HK-2 (cell line): ENCODE results near the gene NEURL4.
"Not testable (repeated sequence)": the region's sequence is repeated elsewhere in the genome, so short reads cannot be mapped to it uniquely, and the experiment has no call there.

Experiments
- DNase-seq: peaks from one replicate; pipeline ENCODE4 v3.0.0-alpha.2; 2018; ENCODE audit not compliant: unreplicated experiment

Gene NEURL4

GRCh38 chr17:7347630-7348477 lies 18.7 kb upstream of the NEURL4 start:
- no peak for DNase-seq

DNA sequence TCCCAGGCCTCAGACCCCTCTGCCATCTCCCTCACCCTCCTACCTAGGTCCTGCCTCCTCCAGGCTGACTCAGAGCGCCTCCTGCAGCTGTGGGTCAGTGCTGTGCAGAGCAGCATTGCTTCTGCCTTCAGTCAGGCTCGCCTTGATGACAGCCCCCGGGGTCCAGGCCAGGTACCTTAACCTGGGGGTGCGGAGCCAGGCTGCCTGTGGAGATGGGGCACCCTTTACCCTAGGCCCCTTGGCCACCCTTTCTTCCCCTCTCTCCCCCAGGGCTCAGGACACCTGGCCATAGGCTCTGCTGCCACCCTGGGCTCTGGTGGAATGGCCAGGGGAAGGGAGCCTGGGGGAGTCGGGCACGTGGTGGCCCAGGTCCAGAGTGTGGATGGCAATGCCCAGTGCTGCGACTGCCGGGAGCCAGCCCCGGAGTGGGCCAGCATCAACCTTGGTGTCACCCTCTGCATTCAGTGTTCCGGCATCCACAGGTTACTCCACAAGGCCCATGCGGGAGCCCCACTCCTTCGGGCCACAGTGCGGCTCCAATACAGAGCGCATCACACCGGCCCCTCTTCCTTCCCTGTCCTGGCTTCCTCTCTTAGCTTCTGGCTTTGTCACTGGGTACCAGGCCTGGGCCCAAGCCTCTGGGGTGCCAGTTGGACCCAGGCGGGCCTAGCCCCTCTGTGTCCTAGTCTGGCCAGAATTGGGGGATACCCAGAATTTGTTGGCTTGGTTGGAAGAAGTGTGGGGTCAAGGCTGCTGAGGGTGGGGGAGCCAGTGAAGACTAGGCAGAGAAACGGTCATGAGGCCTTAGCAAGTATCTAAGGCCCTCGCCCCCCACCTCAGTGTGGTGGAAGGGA lies 17.9 kb upstream of the NEURL4 start:
- no peak for DNase-seq

GRCh38 chr17:7343250-7343649 lies 14.1 kb upstream of the NEURL4 start:
- DNase-seq: no peak

DNA sequence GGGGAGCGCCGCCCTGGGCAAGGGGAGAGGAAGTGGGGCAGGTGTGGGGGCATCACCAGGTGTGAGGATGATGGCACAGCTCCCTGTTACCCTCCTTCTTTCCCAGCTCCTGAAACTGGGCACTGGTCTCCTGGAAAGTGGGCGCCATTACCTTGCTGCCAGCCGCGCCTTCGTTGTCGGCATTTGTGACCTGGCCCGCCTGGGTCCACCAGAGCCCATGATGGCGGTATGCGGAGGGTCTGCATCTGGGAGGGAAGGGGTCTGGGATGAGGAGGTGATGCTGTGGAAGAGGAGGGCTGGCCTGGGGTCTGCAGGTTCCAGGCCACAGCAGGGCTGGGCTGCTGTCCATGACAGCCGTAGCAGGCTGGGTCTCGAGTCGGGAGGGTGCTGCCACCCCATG lies 12.7 kb upstream of the NEURL4 start:
- no peak for DNase-seq

DNA sequence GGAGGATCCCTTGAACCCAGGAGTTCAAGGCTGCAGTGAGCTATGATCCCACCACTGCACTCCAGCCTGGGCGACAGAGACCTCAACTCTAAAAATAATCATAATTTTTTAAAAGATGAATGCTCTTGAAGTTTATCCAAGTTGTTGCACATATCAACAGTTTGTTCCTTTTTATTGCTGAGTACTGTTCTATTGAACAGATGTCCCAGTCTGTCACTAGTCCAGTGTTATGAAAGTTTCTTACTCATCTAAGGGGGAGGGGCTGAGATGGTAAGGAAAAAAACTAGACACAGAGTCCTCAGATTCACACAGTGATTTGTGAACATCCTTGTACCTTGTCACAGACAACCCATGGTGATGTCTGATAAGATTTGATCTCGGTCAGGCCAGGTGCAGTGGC lies 11.0 kb upstream of the NEURL4 start:
- no peak for DNase-seq

DNA sequence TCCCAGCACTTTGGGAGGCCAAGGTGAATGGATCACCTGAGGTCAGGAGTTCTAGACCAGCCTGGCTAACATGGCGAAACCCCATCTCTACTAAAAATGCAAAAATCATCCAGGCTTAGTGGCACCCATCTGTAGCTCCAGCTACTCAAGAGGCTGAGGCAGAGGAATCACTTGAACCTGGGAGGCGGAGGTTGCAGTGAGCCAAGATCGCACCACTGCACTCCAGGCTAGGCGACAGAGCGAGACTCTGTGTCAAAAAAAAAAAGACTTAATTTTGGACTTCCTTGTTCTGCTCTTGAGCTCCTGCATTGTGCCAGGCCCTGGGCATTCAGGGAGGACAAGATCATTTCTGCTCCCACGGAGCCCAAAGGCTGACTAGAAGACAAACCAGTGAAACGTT lies 8.5 kb upstream of the NEURL4 start:
- not testable (repeated sequence) for DNase-seq

DNA sequence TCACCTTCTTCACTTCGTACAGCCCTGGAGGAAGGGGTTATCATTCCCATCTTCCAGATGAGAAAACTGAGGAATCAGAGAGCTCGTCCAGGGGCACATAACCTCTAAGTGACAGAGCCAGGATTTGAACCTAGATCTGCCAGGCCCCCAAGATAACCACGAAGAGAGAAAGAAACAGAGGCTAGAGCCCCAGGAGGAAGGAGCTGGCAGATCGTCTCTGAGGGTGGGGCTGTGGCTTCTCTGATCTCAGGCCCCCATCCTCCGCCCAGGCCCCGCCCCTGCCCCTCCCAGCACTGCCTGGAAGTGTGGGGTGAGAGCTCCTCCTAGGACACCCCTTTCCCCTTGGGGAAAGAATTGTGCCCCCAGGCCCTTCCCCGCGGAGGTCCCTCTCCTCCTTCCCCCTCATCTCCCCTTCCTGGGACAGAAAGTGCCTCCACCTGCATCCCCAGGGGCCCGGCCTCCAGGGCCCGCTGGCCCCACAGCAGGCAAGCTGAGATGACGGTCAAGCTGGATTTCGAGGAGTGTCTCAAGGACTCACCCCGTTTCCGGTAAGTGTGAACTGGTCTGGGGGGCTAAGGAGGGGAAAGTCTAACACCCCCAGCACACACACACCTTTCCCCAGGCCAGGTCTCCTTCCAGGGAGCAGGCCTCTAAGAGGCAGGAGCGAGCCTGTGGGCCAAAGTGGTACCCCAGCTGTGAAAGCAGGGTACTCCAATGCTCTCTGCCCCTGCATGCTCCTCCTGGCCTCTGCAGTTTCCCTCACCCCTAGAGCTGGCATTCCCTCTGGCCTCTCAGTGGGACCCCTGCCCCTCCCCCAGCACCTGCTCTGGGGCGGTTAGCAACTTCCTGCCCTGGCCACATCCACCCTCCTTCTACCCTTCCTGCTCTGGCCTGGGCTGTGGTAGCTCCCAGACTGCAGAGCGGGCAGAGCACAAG lies 7.4 kb upstream of the NEURL4 start, which contains the start of gene ACAP1:
ACAP1 (plus strand) TSS at position 290 of the 936 bp plus-strand sequence; CDS start at position 496, 206 bp downstream.
- DNase-seq: no peak

GRCh38 chr17:7335765-7336164 lies 6.6 kb upstream of the NEURL4 start:
- not testable (repeated sequence) for DNase-seq

- no peak for DNase-seq
Measured at GRCh38 chr17:7334938-7335538, 5.9 kb upstream of the NEURL4 start.

DNA sequence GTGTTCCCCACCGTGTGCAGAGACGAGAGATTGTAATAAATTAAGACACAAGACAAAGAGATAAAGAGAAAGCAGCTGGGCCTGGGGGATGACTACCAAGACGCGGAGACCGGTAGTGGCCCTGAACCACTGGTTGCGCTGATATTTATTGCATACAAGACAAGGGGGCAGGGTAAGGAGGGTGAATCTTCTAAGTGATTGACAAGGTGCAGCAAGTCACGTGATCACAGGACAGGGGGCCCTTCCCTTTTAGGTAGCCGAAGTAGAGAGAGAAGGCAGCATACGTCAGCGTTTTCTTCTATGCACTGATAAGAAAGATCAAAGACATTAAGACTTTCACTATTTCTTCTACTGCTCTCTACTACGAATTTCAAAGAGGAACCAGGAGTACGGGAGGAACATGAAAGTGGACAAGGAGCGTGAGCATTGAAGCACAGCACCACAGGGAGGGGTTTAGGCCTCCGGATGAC lies 3.5 kb upstream of the NEURL4 start:
- DNase-seq: not testable (repeated sequence)

DNA sequence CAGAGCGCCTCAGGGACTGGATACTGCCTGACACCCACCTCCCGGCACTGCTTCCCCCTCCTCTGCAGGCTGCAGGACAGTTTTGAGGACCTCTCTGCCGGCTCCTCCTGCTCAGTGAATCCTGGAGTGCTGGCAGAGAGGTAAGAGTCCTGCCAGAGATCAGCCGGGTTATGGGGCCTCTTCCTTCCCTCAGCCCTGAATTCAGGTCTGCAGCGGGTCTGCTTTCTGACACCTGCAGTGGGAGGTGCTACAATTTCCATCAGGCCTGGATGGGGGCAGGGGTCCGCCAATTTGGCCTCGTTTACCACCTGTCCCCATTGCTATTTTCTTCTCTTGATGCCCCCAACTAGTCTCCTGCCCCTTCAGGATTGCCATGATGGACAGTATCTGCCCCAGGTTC lies 3.0 kb upstream of the NEURL4 start:
- no peak for DNase-seq

GRCh38 chr17:7330638-7331015 lies 1.5 kb upstream of the NEURL4 start:
- no peak for DNase-seq

DNA sequence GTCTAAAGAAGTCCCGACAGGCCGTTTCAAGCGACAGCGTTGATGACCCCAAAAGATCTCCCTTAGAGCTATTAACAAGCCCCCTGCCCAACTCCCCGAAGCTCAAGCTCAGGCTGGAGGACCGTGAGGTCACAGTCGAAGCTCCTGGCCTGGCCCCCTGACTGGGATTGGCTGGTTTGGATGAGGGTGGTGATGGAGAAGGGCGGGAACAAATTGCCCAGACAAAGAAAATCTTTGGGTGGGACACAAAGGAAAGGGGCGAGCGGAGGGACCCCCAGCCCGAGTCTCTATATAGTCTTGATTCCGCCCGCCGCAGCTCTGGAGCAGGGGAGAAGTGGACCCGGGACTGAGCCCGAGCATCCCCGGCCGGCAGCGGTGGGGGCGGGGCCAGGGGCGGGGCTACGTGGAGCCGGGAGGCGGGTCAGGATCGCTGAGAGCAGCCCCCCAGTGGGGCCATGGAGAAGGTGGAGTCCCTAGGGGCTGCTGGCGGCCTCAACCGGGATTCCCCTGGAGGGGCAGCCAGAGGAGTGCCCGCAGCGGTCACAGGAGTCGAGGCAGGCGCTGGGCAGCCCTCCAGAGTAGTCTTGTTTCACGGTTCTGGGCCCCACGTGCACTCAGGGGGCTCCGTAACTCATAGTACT lies 982 bp upstream of the NEURL4 start:
- DNase-seq: peak; percentile 79

- peak; percentile 97 for DNase-seq
Measured at GRCh38 chr17:7329374-7329996, 350 bp upstream of the NEURL4 start.

DNA sequence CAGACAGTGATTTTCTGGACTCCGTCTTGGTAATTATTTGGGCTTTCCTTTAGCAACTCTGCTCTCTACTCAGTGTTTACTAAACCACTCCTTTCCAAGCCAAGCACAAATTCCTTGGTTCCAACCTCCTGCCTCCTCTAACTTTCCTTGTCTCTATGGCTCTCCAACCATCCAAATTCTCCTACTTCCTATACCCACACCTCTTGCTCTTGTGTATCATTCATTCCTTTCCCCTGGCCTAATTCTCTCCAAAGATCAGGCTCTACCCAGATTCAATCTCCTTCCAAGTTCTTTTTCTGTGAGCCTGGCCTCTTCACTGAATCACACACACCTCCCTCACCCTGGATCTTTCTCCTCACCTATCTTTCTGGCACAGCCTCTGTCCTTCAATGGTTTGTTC lies 1.1 kb downstream of the NEURL4 start:
- DNase-seq: no peak

- DNase-seq: no peak
Measured at GRCh38 chr17:7327501-7327900, 1.6 kb downstream of the NEURL4 start.

GRCh38 chr17:7327056-7327455 lies 2.1 kb downstream of the NEURL4 start:
- DNase-seq: no peak

DNA sequence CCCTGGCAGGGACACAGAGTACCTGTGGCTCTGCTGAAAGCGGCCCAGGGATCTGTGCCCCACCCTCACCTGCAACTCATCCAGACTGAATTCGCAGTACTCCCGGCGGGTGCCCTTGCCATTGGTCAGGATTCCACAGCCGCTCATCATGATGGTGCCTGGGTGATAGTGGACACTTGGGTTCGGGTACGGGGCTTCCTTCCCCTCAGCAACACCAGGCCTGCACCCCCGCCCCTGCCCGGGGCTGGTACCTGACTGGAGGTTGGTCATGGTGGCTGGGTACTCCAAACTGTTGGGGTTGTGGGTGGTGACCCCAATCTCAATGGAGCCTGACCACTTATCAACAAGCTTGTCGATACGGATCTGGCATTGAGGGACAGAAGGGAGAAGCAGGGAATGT lies 2.9 kb downstream of the NEURL4 start:
- no peak for DNase-seq

DNA sequence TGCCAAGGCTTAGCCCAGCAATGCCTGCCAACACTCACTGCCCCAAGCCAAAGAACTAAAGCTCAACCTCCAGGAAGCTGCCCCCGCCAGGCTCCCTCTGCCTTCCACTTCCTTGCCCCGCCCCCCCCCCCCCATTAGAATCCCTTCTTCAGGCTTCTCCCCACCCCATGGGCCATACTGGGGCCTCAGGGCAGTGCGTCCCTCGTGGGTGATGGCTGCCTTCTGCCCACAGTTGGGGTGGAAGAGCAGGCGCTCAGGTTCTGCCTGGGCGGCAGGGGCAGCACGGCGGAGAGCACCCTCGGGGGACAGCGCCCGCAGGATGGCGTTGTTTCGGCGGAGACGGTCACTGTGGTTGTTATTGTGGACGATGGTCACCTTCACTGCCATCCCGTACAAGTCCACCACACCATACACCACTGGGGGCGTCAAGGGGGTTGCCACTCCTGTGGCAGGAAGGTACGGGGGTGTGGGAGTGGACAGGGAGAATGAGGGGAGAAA lies 4.1 kb downstream of the NEURL4 start:
- DNase-seq: no peak

DNA sequence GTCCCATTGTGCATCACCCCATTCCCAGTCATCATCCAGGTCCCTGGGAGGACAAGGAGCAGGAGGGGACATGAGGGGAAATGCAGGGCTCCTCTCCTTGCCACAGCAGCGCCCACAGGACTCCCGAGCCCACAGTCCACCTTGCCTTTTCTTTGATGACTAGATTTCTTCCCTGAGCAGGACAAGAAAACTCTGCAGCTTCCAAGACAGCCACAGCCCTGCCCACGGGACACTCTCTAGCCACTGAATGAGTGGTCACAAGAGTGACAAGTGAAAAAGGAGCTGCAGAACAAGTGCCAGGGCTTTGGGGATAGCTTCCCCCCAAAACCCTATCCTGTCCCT lies 4.7 kb downstream of the NEURL4 start:
- DNase-seq: no peak
